HG02763 (cell line): ENCODE measurements around the gene GMIP.

Experiments used
- ATAC-seq: cut with Tn5 transposase; IDR thresholded peaks from one replicate; pipeline ENCODE4 v1.9.1; 2021; ENCODE audit warnings: mild to moderate bottlenecking, moderate library complexity; ENCODE audit not compliant: unreplicated experiment

The GMIP gene

GRCh38 chr19:19661141-19661674 is 17.8 kb upstream of the GMIP start:
- ATAC-seq: no peak

DNA sequence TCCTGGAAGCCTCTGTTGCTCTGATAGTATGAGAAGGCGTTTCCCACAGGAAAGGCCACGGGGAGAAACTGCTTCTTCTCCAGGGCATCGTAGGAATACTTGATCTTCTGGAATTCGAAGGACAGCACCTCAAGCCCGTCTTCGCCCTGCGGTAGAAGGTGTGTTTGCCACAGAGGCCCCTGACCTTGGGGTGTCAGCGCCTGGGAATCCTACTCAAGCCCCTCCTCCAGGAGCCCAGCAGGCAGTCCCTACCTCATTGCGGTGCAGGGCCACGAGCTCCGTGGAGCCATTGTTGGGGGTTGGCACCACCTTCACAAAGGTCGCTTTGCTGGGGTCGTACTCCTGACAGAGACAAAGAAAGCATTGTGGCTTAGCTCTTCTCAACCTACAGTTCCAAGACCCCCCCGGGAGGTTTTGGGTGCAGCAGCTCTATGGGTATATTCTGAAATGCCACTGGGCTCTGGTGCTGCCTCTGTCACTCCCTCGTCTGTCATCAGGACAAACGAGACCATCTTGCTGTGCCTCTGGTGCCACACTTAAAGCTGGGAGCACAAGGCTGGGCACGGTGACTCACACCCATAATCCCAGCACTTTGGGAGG is 16.3 kb upstream of the GMIP start:
- no peak for ATAC-seq

DNA sequence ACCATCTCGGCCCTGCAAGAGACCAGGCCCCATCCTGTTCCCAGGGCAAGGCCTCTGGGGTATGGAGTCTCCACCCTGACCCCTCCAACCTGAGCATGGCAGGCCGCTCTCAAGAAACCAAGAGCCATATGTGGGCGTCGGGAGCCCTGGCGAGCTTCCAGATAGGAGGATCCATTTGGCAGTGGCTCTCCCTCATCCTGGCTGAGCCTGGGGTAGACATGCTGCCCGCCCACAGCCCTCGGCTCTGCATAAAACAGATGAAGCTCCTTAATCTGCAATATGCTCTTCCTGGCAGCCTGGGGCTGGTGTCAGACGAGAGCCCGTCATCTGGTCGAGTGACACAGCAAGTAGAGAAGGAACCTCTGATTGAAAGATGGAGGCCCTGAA is 13.9 kb upstream of the GMIP start:
- no peak for ATAC-seq

DNA sequence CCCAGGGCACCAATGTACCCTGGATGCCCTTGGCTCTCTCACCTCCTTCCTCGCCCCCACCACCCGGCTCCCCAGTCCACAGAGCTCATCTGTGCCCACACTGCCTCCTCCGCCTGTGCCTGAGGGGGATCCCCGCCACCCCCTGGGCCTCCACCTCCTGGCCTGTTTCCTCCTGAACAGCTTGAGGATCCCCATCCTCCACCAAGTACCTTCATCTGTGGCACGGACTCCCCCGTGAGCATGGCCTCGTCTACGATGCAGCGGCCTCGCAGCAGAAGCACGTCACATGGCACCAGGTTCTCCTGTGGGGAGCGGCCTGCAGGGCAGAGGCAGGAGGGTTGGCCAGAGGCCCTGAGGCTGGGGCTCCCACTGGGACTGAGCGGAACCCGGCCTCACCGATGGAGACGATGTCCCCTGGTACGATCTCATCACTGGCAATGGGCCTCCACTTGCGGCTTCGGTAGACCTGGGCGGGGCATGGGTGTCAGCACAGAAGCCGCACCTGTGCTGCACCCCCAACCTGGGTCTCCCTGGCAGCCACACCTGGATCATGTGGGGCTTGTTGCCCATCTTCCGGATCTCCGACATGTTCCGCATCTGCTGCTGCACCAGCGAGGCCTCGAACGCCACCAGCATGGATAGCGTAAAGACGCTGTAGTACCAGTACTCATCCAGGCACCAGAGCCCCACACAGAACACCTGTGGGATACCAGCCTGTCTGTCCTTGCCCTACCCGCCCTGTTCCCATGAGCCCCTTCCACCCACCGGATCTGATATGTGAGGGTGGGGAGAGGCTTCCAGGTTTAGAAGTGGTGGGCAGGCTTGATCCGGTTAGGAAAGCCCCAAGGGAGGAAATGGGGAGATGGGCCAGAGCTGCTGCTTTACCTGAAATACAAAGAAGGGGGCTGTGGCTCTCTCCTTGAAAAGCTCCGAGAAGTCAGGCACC is 13.3 kb upstream of the GMIP start:
- no peak for ATAC-seq

GRCh38 chr19:19655641-19656343 is 12.3 kb upstream of the GMIP start:
- no peak for ATAC-seq

GRCh38 chr19:19655051-19655594 is 11.7 kb upstream of the GMIP start:
- ATAC-seq: no peak

DNA sequence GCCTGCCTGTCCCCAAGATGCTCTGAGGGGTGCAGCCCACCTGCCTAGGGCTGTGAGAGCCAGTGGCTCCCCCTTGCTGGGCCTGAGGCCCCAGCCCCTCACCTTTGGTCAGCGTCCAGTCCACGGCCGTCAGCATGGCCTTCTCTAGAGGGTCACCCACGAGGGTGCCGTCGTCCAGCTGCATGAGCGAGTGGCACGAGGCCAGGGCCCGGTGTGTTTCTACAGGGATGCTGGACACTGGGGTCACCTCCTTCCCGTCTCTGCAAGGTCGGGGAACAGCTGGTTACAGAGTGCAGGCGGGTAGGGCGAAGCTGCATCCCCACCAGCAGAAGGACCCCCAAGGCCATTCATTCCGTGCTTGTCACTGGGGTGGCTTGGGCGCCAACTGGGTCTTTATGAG is 11.0 kb upstream of the GMIP start:
- no peak for ATAC-seq

- no peak for ATAC-seq
Measured at GRCh38 chr19:19653597-19654147, 10.2 kb upstream of the GMIP start.

DNA sequence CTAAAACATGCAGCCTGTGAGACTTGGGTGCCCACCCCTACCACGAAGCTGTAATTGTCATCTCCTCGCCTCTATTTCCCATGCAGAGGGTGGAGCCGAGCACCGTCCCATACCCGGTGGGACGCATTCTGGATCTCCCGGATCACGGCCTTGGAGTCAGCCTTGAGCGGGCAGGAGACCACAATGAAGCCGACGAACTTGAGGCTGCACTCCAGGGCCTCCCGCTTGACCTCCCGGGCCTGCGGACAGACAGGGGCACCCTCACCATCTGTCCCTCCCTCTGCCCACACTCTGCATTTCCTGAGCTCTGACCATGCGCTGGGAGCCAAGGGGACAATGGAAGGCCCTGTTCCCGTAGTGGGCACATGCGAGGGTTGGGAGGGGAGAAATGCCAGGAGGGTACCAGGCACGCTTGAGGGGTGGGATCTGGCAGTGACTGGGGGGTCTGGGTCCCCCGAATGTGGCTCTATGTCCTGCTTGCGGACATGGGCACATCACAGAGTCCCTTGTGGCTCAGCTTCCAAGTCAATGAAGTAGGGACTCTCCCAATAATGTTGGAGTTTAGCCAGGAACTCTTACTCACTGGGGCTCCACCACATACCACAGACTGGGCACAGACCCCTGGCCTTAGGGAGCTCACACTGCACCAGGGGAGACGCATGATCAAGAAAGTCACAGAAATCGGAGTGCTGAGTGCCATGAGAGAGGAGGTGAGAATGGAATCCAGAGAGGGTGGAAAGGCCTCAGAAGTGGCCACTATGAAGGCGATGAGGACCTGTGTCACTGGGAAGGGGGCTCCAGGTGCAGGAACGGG is 9.2 kb upstream of the GMIP start:
- ATAC-seq: no peak

DNA sequence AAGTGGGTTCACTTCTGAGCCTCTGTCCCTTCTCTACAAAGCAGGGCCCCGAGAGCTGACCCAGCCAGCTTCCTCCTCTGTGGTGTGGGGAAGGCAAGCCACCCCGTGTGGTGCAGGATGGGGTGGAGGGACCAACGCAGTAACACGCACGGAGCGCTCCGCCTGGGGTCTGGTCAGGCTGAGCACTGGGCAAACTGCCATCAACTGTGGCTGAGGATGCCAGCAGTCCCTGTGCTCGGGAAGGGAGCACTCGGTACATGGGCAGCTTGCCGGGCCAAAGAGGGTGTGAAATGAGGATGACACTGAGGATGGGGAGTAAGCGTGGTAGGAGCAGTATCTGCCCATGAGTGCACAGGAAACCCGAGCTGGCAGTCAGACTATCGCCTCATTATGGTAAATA is 7.6 kb upstream of the GMIP start:
- ATAC-seq: no peak

DNA sequence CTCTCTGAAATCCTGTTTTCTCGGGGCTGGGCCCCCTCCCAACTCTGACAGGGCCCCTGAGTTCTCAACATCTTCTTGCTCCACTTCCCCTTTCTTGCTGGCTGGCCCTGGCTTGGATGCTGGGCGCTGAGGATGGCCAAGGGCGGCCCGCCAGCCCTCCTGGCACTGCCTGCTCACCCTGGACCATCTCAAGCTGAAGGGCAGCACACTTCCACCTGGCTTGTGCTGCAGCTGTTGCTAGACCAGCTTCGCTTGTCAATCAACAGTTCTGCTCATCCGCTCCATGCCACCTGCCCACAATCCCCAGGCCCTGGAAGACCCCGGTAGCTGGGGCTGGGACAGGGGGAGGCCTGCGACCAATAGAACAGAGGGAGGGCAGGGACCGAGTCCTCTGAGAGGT is 6.9 kb upstream of the GMIP start:
- ATAC-seq: no peak

DNA sequence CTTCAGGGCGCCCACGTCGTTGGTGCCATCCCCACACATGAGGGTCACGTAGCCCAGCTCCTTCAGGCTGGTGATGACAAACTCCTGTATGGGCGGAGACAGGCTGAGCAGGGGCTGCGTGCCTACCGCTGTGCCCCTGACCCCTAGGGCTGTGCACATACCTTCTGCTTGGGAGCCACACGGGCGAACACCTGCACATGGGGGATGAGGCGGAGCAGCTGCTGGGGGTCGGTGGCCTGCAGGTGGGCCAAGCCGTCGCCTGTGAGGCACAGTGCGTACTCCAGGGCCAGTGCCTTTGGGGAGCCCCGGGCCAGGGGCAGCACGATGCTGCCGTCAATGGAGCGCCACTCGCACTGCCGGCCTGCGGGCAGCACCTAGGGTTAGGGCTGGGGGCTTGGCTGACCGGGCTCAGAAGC is 6.1 kb upstream of the GMIP start:
- ATAC-seq: no peak

DNA sequence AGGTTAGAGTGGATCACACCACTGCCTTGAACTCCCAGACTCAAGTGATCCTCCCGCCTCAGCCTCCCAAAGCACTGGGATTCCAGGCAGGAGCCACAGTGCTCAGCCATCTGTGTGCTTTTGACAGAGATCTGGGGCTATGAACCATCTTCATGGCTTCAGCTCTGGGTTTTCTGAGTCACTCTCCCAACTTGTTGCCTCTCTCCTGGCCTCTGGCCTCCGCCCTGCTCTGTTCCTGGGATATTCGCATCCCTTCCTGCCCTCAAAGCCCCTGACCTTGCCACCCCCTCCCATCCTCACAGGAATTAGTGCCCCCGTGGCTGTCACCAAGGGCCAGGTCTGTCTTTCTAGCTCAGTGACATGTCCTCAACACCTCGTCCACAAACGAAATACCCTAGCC is 5.7 kb upstream of the GMIP start:
- no peak for ATAC-seq

GRCh38 chr19:19647037-19647835 is 3.8 kb upstream of the GMIP start:
- ATAC-seq: no peak

DNA sequence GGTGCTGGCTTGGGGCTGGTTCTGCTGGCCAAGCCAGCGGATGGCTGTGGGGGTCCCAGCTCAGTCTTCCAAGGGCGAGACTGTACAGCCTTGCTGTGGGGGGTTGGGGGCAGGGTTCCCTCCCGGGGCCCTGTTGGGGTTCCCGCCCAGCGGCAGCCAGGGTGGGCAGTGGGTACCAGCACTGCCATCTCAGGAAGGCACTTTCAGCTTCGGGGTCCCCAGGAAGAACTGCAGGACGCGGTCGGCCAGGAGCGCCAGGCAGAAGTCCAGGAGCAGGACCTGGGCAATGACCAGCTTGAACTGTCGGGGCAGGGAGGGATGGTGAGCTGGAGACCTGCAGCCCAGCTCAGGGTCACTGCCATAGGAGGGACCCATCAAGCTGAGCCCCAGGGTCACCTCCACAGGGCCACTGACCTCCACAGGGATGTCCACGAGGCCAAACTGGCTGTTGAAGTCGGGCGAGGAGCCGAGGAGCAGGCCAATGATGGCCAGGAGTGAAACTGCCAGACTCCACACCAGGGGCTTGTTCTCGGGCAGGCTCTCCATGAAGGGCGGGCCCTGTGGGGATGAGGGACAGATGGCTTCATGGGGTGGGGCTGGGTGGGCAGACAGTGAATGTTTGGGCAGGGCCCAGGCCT is 1.9 kb upstream of the GMIP start:
- ATAC-seq: no peak

DNA sequence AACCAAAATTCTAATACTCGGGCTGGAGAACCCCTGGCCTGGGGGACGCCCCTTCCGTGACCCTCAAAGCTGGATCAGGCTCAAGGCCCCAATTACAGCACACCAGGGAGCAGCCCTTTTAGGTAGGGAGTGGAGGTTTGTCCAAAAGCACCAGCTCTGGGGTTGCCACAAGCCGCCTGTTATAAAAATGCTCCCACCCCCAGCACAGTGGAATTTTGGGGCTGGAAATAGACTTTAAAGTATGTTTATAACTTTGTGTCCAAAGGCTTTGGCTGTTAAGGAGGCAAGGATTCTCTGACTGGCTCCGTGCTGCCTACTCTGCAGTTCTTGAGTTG is 564 bp upstream of the GMIP start:
- ATAC-seq: no peak

DNA sequence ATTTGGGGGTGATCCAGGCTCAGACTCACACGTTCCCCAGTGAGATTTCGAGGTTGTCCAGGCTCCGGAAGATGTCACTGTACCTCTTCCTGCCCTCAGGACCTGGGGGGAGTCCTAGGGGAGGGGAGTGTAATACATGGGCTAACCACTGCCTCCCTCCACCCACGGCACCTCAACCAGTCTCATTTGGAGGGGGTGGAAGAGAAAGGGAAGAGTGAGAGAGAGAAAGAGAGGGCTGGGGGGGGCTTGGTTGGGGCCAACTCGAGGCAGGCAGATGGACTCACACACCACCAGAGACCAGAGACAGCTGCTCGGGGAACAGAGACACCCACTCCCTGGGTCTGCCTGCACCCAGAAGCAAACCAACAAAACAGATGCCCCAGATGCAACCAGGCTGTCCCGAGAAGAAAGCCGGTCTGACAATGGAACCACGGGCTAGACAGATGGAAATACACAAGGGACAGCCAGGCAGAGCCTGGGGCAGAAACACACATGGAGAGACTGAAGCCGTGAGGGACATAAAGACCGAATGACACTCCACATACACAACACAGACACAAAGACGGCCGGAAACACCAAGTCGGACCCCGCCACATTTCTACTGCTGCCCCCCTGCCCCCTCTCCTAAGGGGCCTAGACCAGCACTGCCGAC is 825 bp downstream of the GMIP start:
- ATAC-seq: no peak

GRCh38 chr19:19637523-19638251 is 5.8 kb downstream of the GMIP start:
- ATAC-seq: no peak
